Left forelimb (tissue), 1 donor: ENCODE data around the gene CAP2.

Experiments
- DNase-seq: peaks from one replicate; pipeline ENCODE4 v3.0.0-alpha.2; 2018; ENCODE audit warnings: low spot score

Gene CAP2

DNA sequence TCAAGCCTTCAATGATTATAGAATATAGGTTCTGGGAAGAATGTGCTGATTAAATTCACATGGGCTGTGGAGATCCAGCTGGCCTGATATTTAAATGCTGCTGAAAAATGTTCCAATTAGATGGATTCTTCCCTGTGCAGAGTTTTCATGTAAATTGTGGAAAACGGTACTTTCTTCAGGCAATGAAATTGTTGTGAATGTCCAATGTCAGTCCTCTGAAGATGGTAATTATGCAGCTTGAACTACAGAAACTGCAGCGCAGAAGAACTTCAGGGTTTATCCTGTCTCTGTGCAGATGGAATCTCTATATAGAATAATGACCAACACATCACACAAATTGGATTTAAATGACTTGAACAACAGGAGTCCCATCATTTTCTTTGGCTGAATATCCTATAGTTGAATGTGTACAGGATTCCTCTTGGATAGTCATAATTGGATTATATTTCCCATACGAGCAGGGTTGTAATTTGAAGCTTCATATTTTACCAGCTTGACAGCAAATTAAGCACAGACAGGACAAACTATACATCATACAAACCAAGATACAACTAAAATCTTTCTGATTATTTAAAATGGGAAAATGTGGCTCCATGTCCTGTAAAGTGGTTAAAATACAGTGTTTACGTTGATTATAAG is 82.3 kb downstream of the CAP2 start:
- DNase-seq: no peak

GRCh38 chr6:17476511-17476910 is 83.1 kb downstream of the CAP2 start:
- DNase-seq: no peak

GRCh38 chr6:17477356-17477755 is 84.0 kb downstream of the CAP2 start:
- DNase-seq: no peak

DNA sequence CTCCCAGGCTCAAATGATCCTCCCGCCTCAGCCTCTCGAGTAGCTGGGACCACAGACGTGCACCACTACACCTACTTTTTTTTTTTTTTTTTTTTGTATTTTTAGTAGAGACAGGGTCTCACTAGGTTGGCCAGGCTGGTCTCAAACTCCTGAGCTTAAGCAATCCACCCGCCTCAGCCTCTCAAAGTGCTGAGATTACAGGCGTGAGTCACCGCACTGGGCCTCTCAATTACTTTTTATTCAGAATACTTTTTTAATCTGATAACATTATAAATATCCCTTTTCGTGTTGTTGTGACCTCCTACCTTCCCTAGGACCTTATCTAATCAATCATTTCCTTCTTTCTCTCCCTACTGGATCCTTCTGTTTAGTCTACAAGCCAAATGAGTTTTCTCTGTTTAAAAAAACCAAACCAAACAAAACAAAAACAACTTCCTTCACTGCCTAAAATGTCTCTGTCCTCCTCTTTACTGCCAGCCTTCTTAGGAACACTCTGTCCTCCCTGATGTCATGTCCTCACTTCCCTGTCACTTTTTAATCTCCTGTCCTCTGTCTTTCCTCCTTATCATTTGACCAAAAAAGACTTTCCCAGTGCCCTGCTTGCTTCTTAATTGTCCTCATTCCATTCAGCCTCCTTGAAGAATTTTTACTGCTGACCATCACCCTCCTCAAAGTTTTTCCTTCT is 85.0 kb downstream of the CAP2 start:
- DNase-seq: no peak

DNA sequence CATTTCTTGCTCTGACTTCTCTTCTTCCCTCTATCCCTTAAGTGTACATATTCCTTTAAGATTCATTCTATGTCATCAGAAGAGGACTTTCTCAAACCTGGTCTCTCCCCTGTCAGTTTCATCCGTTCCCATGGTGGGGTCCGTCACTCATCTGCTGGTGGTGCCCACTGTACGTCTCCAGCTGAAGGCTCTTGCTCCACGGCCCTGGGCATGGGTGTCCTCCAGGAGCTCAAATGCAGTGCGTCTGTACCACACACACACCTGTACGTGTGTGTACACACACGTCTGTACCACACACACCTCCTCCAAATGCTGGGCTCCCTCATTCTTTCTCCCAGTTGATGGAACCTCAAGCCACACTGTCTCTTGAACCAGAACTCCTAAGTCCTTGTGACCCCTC is 85.6 kb downstream of the CAP2 start:
- DNase-seq: no peak

DNA sequence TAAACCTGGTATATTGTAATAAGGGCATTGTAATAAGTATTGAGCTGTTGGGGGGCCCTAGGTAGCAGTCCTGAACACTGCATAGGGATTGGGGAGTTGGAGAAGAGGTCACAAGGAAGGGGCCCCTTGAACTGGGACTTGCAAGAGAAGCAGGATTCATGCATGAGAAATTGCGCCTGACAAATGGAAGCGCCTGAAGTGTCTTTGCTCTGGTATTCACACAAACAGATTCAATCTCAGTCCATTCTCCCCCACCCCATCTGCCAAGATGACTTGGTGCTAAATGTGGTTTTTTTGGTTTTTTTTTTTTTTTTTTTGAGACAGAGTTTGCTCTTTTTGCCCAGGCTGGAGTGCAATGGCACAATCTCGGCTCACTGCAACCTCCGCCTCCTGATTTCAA is 87.1 kb downstream of the CAP2 start:
- DNase-seq: no peak

DNA sequence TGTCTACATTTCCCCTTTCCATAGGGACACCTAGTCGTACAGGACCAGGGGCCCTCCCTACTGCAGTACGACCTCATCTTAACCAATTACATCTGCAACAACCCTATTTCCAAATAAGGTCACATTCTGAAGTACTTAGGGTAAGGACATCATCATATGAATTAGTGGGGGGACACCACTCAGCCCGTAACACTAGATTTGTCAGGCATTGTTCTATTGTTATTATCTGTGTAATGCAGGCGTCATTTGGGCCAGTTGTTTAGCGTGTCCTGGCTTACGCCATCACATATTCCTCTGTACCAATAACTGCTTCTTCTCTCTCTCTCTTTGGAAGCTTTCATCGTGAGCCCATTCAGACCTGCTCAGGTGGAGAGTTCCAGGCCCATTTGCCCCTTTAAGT is 89.3 kb downstream of the CAP2 start:
- DNase-seq: no peak

- no peak for DNase-seq
Observed at GRCh38 chr6:17483391-17484016, 90.1 kb downstream of the CAP2 start.

DNA sequence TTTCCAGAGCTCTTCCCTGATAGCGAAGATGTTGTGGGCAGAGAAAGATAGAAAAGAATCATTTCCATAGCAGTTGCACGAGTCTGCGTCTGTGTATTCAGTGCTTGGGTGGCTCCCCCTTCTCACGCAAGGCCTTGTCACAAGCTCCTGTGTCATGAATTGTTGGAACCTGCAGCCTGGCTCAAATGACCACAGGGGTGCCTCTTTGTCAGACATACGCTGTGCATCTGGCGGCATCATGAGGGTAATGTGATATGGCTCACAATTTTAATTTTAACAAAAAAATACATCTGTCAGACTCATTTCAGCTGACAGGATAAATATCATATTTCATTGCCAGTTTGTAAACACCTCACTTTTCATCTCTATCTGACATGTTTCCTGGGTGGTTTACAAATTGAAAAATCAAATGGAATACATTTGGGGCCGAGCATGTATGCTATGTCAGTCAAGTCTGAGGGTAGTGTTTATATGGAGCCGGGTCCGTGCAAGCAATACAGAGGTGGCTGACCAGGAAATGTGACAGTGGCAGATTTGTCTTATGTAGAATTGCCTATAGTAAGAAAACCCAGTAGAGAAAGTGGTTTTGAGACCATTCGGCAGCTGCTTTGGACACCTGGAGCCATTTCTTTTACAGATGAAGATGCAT is 90.9 kb downstream of the CAP2 start:
- no peak for DNase-seq

GRCh38 chr6:17485181-17485580 is 91.8 kb downstream of the CAP2 start:
- no peak for DNase-seq

- no peak for DNase-seq
Observed at GRCh38 chr6:17485946-17486345, 92.6 kb downstream of the CAP2 start.

- no peak for DNase-seq
Observed at GRCh38 chr6:17486680-17487079, 93.3 kb downstream of the CAP2 start.

- DNase-seq: no peak
Observed at GRCh38 chr6:17490724-17491123, 97.3 kb downstream of the CAP2 start.

DNA sequence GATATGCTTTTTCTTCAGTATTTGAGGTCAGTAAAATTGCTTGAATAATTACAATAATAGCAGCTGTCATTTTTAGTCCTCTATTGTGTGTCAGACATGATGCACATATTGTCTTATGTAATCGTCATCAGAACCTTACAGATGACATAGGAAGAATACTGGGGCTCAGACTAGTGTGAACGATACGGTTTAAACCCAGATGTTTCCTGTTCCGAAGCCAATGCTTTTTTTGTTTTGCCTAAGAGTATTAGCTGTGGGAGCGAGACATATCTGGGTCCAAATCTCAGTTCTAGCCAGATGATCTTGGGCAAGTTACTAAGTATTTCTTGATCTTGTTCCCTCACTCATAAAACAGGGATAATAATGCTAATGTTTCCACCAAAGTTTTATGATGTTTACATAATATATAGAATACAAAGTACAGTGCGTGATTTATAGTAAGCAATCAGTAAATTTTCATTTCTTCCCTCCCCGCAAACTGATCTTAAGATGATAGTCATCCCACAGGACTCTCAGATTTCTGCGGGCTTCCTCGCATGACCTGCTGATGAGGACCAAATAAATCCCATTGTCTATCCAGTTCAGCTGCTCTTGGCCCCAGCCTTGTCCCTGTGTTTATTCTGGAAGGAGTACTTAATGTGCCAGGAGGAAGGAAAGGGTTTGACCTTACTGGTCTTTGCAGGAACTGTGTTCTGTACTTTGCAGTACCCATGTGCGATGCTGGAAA is 98.2 kb downstream of the CAP2 start:
- no peak for DNase-seq

DNA sequence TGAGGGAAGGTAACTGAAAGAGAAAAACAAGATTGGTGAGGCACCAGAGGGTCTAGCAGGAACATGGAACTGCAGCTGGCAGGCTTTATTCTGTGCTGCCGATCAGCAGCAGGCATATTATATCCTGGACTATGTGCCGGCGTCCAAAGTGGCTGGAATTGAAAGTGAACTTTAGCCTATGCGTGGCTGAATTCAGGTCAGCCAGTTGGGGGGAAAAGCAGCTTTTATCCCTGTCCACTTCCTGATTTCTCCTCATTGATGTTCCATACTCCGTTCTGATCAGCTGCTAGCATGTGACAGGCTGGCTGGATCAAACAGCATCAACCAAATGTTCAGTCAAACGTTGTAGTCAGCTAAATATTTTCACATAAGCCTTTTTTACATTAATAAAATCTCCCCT is 99.0 kb downstream of the CAP2 start:
- DNase-seq: no peak

GRCh38 chr6:17493286-17493685 is 99.9 kb downstream of the CAP2 start:
- DNase-seq: no peak

GRCh38 chr6:17494177-17494576 is 100.8 kb downstream of the CAP2 start:
- no peak for DNase-seq

DNA sequence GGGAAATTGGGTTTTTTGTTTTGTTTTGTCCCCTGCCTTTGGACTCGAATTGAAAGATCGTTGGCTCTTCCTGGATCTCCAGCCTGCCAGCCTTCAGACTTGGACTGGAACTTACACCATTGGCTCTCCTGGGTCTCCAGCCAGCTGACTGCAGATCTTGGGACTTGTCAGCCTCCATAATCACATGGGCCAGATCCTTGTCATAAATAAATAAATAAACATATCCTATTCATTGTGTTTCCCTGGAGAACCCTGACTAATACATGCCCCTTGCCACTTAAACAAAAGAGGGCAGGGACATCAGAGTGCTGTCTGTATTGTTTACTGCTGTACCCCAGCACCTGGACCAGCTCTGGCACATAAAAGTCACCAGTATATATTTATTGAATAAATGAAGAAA is 101.5 kb downstream of the CAP2 start:
- no peak for DNase-seq

GRCh38 chr6:17497535-17498095 is 104.2 kb downstream of the CAP2 start:
- no peak for DNase-seq

DNA sequence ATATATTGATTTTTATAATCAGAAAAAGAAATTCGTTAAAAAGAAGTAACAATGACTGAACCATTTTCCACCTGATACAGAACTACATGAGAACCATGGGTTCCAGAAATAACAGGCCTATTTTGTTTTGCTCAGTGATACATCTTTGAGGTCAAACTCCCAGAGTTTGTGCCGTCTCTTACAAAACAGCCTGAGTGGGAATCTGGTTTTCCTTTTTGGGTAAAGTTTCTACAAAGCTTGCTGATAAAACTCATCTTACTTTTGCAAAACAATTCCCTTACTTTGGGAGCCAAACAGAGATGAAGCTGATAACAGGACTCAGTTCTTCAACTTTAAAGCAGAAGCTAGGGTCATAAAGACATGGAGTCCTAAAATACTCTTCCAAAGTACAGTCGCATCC is 108.0 kb downstream of the CAP2 start:
- DNase-seq: no peak

DNA sequence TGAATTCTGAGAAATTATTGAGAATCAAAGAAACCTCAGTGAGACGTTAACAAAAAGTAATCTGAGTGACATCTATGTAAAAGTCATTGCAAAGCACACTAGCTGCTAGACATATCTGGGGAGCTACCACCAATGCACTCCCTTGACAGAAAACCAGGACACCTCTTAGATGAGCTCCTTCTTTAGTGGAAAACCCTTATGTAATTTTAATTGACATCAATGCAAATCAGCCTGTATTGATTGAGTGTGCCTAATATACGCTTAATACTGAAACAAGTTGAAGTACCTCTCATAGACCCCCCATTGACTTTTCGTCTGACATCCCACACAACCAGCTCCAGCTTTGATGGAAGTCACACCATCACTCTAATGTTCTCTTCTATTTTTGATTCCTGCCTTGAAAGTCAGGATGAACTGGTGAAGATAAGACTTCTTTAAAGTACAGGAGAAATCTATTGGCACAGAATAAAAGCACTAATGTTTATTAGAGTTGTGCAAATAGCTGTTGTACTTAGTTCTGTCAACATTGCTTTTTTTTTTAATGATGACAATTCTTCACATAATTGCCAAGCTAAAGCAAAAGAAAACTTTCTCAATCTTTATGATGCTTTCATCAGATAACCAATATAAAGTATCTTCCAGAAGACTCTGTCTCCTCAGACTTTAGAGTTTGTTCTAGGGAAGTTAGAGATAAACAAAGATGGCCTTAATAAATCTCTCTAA is 108.7 kb downstream of the CAP2 start:
- no peak for DNase-seq
